Right forelimb (tissue), 1 donor: ENCODE measurements around the gene ADAM22.

Source experiments
- DNase-seq: peaks from one replicate; pipeline ENCODE4 v3.0.0-alpha.2; 2018

The ADAM22 gene

GRCh38 chr7:87961754-87962153 lies 27.7 kb downstream of the ADAM22 start:
- no peak for DNase-seq

DNA sequence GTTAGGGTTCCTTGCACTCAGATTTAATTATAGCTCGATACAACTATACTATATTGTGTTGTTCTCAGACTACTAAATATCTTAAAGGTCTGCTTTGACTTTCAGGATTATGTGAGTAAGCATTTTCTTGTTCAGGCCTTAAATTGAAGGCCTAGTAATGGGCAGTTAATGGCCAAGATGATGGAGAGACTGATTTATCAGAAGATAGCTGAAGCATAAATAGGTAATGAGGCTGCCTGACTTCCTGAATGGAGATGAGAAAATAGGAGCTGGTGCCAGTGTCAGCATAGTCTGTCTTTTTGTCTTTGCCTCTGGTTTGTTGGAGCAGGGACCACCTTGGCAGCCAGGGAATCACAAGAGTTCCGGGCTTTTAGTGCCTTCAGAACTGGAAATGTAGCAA lies 32.2 kb downstream of the ADAM22 start:
- no peak for DNase-seq

- DNase-seq: no peak
Observed at GRCh38 chr7:87968021-87968420, 34.0 kb downstream of the ADAM22 start.

DNA sequence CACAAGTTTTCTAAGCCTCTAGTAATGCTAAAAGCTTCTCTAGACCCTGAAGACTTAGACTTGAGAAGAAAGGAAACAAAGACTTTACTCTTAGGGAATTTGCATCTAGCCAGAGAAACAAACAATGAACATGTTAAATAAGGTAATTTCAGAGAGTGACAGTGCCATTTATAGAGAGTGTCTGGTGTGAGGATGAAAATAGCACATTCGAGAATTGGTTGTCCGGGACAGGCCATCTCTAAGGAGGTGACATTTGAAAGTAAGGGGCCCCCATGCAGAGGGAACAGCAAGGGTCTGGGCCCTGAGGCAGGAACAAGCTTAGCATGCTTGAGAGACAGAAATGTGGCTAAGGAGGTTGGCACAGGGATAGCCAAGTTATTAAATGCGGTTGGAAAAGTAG lies 48.1 kb downstream of the ADAM22 start:
- no peak for DNase-seq

DNA sequence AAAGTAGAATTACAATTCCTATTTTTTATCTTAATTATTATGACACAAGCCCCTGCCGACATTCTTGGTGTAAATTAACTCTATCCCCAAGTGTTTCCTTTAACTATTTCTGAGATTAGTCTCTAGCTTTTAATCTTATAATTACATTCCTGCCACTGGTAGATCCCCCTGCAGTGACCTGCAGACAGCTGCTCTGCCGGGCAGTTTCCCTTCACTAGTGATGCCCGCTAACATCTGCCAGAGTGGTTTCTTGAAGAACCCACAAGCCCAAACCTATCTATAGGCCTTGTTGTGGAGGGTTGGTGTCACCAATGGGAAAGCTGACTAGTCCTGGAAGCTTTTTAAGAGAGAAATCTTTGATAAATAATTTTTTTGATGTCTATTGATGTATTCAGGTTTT lies 50.0 kb downstream of the ADAM22 start:
- no peak for DNase-seq

DNA sequence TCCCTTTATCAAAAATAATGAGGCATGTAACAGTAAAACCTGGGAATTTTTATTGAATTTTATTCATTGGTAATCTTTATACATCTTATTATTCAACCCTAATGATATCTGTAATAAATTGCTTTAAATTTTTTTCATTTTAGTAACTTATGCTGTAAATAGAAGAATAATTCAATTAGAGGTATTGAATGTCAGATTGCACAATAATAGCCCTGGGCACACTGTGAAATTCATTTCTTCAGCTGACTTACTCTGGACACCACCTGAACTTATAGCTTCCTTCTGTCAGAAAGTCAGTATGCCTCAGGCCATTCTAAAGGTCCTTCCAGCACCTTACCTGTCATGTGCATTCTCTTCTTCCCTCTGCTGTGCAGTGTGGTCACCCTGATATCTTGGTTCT lies 59.2 kb downstream of the ADAM22 start:
- DNase-seq: no peak

- DNase-seq: no peak
Observed at GRCh38 chr7:87999261-87999660, 65.2 kb downstream of the ADAM22 start.

GRCh38 chr7:88001744-88002530 lies 67.9 kb downstream of the ADAM22 start:
- DNase-seq: no peak

GRCh38 chr7:88002617-88003016 lies 68.6 kb downstream of the ADAM22 start:
- no peak for DNase-seq

GRCh38 chr7:88003581-88003980 lies 69.5 kb downstream of the ADAM22 start:
- no peak for DNase-seq

DNA sequence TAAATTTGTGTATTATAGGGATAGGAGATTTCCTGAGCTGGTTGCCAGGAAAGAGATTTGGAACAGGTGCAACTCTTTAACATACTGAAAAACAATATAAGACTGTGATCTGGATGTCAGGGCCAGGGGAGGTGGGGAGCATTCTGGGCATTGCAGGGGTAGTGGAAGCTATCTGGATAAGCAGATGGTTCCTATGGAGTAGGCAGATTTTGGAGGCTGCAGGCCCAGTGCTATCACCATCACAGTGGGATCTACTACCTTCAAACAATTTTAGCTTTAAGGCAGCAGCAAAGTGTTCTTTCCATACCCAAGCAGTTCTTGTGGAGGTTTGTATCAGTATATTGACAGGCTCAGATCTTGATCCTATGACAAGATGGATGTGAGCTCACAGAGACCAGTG lies 71.1 kb downstream of the ADAM22 start:
- no peak for DNase-seq

DNA sequence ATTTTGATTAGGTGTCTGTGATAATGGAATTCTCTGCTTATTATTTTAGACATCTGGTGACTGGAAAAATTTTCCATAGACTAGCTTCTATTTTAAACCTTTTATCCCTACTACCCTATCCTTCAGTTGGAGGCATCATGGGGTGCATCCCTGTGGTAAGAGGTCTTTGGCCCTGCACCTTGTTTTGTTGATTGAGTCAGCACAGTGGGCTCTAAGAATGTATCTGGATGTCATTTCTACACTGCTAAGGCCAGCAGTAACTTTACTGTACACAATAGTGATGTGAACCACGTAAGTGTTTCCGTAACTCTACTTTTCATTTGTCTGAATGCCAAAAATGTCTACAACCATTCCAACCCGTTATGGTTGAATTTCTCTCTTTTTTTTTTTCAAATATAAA lies 75.6 kb downstream of the ADAM22 start:
- no peak for DNase-seq

GRCh38 chr7:88012086-88012485 lies 78.0 kb downstream of the ADAM22 start:
- DNase-seq: no peak

DNA sequence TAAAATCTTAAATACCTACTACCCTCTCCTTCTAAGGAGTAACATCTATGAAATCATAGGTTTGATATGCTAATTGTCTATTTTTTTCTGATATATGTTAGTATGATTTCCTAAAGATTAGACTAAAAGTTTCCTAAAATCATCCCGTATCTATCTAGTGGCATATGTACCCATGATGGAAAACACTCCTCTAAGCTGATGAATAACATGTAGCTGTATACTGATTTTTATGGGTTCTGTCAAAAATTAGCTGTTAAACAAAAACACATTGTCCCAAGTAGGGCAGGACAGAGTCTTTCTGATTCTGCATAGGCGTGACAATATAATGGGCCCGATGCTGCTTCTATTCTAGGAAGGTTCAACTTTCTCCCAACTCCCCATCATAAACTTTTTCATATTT lies 79.9 kb downstream of the ADAM22 start:
- no peak for DNase-seq

DNA sequence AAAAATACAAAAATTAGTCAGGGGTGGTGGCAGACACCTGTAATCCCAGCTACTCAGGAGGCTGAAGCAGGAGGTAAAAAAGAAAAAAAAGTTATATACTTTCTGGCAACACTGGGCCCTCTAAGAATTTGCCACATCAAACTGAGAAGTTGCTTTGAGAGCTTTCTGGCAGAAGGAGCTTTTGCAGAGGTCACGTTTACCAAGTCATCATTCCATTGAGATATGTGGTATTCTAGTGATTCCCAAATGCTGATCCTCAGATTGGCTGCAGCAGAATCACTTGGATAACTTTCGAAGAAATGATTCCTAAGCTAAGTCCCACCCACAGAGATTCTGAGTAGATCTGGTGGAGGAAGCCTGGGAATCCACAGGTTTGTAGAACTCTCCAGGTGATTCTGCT lies 80.5 kb downstream of the ADAM22 start:
- no peak for DNase-seq

DNA sequence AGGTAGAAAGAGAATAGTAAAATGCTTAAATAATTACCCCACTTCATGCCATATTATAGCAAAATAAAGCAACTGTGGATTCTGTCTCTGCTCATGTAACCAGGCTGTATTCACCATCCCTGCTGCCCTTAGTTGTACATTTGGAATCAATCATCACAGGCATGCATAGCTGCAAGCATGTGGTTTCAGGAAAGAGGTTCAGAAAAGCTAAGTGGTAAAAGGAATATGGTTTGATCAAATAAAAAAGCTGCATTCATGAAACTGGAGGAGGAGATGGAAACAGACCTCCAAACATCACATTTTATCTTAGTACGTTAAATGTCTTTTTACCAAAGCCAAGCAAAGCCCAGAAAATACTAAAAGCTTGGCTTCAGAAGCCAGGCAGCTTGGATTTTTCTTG lies 81.3 kb downstream of the ADAM22 start:
- DNase-seq: no peak

GRCh38 chr7:88018501-88018900 lies 84.5 kb downstream of the ADAM22 start:
- no peak for DNase-seq

GRCh38 chr7:88020953-88021665 lies 87.1 kb downstream of the ADAM22 start:
- no peak for DNase-seq

DNA sequence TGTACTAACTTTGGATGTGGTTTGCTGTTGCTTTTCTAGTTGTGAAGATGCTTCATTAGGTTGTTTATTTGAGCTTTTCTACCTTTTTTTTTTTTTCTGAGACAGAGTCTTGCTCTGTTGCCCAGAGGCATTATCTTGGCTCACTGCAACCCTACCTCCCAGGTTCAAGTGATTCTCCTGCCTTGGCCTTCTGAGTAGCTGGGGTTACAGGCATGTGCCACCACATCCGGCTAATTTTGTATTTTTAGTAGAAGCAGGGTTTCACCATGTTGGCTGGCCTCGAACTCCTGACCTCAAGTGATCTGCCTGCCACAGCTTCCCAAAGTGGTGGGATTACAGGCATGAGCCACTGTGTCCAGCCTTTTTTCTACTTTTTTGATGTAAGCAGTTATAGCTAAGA lies 93.7 kb downstream of the ADAM22 start:
- DNase-seq: no peak

DNA sequence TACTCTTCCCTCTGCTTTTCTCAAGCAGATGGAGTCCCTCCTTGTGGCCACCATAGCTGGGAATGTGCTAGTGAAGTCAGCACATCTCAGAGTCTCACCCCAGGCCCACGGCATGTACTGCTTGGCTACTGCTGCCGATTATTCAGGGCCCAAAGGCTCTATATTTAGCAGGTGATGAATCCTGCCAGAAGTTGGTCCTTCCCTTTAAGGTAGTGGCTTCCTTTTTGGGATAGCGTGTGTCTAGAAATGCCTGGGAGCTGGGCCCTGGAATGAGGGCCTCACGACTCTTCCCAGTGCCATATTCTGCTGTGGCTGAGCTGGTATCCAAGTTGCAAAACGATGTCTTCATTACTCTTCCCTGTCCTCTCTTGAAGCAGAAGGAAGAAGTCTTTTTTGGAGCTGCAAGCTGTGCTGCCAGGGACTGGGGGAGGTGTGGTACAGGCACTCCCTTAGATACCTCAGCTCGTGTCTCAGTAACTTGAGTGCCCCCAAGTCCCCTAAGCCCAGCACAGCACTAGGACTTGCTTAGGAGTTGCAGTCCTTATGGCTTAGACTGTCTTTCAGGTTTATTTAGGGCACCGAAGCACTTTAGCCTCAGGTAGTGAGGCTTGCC lies 100.1 kb downstream of the ADAM22 start:
- DNase-seq: no peak

DNA sequence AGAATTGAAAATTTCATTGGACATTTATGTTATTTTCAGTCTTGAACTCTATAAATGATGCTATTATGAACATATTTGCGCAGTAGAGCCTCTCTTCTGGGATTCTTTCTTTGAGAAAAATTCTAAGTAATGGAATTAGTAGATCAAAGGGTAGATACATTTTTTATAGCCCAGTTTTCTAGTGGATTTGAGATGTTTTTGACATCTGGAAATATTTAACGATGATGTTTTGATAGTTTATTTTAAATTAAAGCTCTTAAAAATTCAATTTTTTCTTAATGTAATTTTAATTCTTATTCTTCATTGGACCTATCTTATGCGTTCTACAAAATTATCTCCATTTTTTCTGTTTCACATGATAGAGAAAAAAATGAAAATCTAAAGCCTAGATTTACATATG lies 103.0 kb downstream of the ADAM22 start:
- no peak for DNase-seq

DNA sequence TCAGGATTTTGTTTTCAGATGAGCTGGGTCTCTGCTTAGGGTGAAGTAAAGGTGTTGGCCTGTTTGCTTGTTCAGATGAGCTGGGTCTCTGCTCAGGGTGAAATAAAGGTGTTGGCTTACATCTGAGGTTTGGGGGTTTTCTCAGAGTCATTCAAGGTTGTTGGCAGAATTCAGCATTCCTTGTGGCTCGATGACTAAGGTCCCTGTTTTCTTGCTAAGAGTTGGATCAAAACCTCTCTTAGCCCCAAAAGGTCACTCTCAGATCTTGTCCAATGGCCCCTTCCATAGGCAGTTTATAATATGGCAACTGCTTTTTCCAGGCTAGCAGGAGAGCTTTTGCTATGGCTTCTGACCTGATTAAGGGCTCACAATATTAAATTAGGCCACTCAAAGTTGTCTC lies 106.6 kb downstream of the ADAM22 start:
- no peak for DNase-seq

DNA sequence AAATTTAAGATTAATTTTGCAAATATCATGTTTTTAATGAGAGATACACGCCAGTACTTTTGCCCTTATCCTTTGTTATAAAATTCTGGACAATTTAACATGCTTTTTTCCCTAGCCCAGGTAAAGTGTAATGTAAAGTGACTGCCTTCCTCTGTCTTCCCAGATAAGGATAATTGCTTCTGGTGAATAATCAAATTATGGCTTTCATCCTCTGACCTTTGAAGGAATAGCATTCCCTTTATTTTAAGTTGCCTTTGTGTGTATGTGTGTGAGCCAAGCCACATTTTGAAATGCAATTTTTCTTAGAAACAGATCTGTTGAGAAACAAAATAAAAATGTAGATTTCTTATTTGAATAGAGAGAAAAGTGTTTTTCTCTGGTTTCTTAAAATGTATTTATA lies 107.5 kb downstream of the ADAM22 start:
- no peak for DNase-seq

- DNase-seq: no peak
Observed at GRCh38 chr7:88042157-88042556, 108.1 kb downstream of the ADAM22 start.
